Spinal cord (tissue), 10 donors: Measurements from ENCODE around the gene PRKCA. TPM values are rescaled to one million over a fixed set of nuclear protein-coding genes. Genes with fewer than 3 reads are reported as not detected.
"Not testable (repeated sequence)": the region's sequence is repeated elsewhere in the genome, so short reads cannot be mapped to it uniquely, and the experiment has no call there.

Source experiments
- DNase-seq, 6 donors: peaks; one replicate each; pipeline versions ENCODE4 v3.0.0 to v3.0.0-alpha.2; 2013 to 2015; ENCODE audit warnings: low spot score in 6 of 6, low read depth in 4 of 6
- H3K27ac ChIP-seq: one replicate; pipeline ENCODE4 v1.5.1; 2013; ENCODE audit warnings: low read depth, low read length, control low read depth
- H3K27me3 ChIP-seq: one replicate; pipeline ENCODE4 v1.6.1; 2013; ENCODE audit warnings: low read length; ENCODE audit not compliant: control insufficient read depth, insufficient read depth
- H3K36me3 ChIP-seq: one replicate; pipeline ENCODE4 v1.6.1; 2013; ENCODE audit warnings: low read length; ENCODE audit not compliant: control insufficient read depth, insufficient read depth
- H3K4me1 ChIP-seq: one replicate; pipeline ENCODE4 v1.6.1; 2013; ENCODE audit warnings: low read length; ENCODE audit not compliant: control insufficient read depth, insufficient read depth
- H3K4me3 ChIP-seq: one replicate; pipeline ENCODE4 v1.5.1; 2013; ENCODE audit warnings: low read depth, low read length, control low read depth
- H3K9me3 ChIP-seq: one replicate; pipeline ENCODE4 v1.6.1; 2013; ENCODE audit warnings: low read length; ENCODE audit not compliant: control insufficient read depth, insufficient read depth
- WGBS: methylation state at CpG from one replicate; pipeline ENCODE4 v1.1.5; 2013; ENCODE audit warnings: missing lambda C conversion rate; ENCODE audit not compliant: insufficient coverage; 5-methylcytosine and 5-hydroxymethylcytosine counted together
- polyA plus RNA-seq, 2 donors: library from polyadenylated mRNA; unstranded; fragments of 120-200 nt; gene quantifications; one replicate each; pipeline ENCODE4 v1.2.1, GENCODE V29; 2013; ENCODE audit not compliant: insufficient read length in 2 of 2
- total RNA-seq, 2 donors: library from RNA; depleted of rRNA in 1 of 2; stranded (reverse); fragments of 120-200 nt in 1 of 2; fragments of >200 nt in 1 of 2; gene quantifications; one replicate each; pipeline versions ENCODE4 v1.2.3 to v1.2.4, GENCODE V29; 2013 to 2014
- donor health status: healthy.

PRKCA gene
- total and polyA plus RNA-seq, 4 donors = 42.4 to 51.3 (median 48.2) TPM

DNA sequence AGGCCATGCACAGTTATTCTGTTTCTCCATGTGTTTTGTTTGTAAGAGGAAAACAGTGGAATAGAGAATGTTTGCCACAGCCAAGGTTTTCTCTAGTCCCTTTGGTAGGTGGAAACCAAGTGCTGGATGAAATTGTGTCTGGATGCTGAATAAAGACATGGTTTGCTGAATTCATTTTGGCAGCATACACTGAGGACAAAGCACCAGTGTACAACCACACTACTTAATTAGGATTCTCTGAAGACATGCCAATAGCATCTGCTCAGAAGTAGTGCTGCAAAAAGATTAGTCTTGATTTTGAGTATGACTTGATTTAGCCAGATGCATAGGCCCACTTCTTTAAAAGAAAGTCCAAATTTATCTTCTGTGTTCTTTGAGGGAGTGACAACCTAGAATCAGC lies 302.0 kb downstream of the PRKCA start:
- H3K9me3 ChIP-seq = no peaks in the 10 kb centered on the region
- H3K27me3 ChIP-seq = no peaks in the 10 kb centered on the region
- H3K4me3 ChIP-seq = no peak overlapping the region
- H3K36me3 ChIP-seq = no peaks in the 10 kb centered on the region
- DNase-seq = peak in 4 of 6 donors; percentile 30 to 77 (median 46)
- H3K27ac ChIP-seq = peak overlapping the region; percentile 44
- peaks cover 14% of the 10 kb centered on the region for H3K4me1 ChIP-seq

- no peak overlapping the region for H3K27ac ChIP-seq
- no peaks in the 10 kb centered on the region for H3K9me3 ChIP-seq
- H3K27me3 ChIP-seq = no peaks in the 10 kb centered on the region
- DNase-seq = no peak
- H3K4me1 ChIP-seq = peaks cover 14% of the 10 kb centered on the region
- H3K4me3 ChIP-seq = no peak overlapping the region
- no peaks in the 10 kb centered on the region for H3K36me3 ChIP-seq
- WGBS = no CpG with 5 or more reads among the region's 4 CpGs
Observed at GRCh38 chr17:66605541-66605940, 303.1 kb downstream of the PRKCA start.

DNA sequence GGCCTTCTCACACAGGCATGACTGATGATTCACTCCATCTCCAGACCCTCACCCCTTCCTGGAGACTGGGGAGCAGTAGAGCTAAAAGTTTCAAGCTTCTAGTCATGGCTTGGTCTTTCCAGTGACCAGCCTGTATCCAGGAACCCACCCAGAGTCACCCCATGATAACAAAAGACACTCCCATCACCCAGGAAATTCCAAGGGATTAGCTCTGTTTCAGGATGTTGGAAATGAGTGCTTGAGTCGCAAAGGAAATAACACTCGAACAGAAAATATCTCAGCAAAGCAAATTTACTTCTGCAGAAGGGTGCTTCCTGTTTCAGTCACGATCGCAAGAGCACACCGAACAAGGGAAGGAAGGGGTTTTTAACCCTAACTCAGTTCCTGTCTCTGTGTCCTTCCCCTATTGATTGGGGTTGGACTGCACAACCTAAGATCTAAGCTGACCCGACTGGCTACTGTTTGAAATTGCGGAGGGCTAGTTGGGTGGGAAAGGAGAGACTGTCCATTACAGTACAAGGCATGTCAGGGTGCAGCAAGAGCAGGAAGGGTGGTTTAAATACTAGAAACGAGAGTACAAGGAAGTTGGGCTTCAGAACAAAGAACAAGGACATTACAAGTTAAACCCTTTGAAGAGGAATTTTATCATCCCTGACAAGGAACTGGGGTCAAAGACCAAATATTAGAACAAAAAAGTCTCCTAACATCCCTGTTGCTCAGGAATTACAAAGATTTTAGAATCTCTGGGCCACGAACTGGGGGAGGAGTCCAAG lies 308.1 kb downstream of the PRKCA start:
- Histone ChIP-seq H3K36me3 (no peaks in the 10 kb centered on the region), H3K4me3 (no peak overlapping the region), H3K27ac (no peak overlapping the region), H3K27me3 (no peaks in the 10 kb centered on the region), H3K4me1 (peaks cover 4% of the 10 kb centered on the region), H3K9me3 (no peaks in the 10 kb centered on the region)
- WGBS = 89% methylated on average over 7 of the region's 9 CpGs
- no peak for DNase-seq

DNA sequence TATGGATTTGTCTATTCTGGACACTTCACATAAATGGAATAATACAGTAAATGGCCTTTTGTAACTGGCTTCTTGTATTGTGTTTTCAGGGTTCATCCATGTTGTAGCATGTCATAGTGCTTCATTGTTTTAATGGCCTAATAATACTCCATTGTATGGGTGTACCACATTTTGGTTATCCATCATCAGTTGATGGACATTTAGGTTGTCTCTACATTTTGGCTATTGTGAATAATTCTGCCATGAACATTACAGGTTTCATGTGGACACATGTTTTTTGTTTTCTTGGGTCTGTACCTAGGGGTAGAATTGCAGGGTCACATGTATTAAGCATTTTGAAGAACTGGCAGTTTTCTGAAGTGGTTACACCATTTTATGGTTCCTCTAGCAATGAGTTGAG lies 309.0 kb downstream of the PRKCA start:
- no peak overlapping the region for H3K27ac ChIP-seq
- no peaks in the 10 kb centered on the region for H3K9me3 ChIP-seq
- no peaks in the 10 kb centered on the region for H3K36me3 ChIP-seq
- no peak overlapping the region for H3K4me3 ChIP-seq
- no peaks in the 10 kb centered on the region for H3K27me3 ChIP-seq
- DNase-seq = no peak
- H3K4me1 ChIP-seq = peaks cover 4% of the 10 kb centered on the region

- no peaks in the 10 kb centered on the region for H3K27me3 ChIP-seq
- H3K36me3 ChIP-seq = no peaks in the 10 kb centered on the region
- H3K4me3 ChIP-seq = no peak overlapping the region
- no peak overlapping the region for H3K27ac ChIP-seq
- no peaks in the 10 kb centered on the region for H3K9me3 ChIP-seq
- peaks cover 4% of the 10 kb centered on the region for H3K4me1 ChIP-seq
- WGBS = no CpG with 5 or more reads among the region's 4 CpGs
- peak in 1 of 6 donors; percentile 18 for DNase-seq
Observed at GRCh38 chr17:66612993-66613392, 310.6 kb downstream of the PRKCA start.

GRCh38 chr17:66614469-66614868 lies 312.1 kb downstream of the PRKCA start:
- H3K27ac ChIP-seq = no peak overlapping the region
- DNase-seq = no peak
- no peak overlapping the region for H3K4me3 ChIP-seq
- WGBS = 50% methylated on average over 1 of the region's 4 CpGs
- H3K27me3 ChIP-seq = no peaks in the 10 kb centered on the region
- H3K4me1 ChIP-seq = peaks cover 4% of the 10 kb centered on the region
- H3K36me3 ChIP-seq = no peaks in the 10 kb centered on the region
- H3K9me3 ChIP-seq = no peaks in the 10 kb centered on the region

DNA sequence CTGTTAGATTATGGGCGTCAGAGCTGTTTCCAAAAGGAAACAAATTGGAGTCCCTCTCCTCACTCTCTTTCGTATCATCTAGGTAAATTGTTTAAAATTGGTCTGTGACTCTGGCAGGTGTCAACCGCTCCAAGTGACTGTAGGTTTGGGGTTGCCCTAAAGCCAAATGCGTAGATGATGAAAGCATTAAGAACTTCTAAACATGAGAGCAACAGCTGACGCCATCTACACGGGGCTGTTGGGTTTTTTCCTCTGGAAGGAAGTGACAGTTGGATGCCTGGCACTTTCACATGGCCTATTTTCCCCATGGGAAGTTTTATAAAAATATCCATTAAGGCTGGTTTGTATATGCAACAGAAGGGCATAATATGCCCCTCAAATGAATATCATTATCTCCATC lies 316.8 kb downstream of the PRKCA start:
- WGBS = no CpG with 5 or more reads among the region's 6 CpGs
- Histone ChIP-seq H3K4me1 (peaks cover 4% of the 10 kb centered on the region), H3K27ac (no peak overlapping the region), H3K4me3 (no peak overlapping the region), H3K9me3 (no peaks in the 10 kb centered on the region), H3K36me3 (no peaks in the 10 kb centered on the region), H3K27me3 (no peaks in the 10 kb centered on the region)
- DNase-seq = peak in 1 of 6 donors; percentile 27

- H3K36me3 ChIP-seq = no peaks in the 10 kb centered on the region
- no peaks in the 10 kb centered on the region for H3K27me3 ChIP-seq
- WGBS = no CpG with 5 or more reads among the region's 2 CpGs
- DNase-seq = no peak
- H3K27ac ChIP-seq = no peak overlapping the region
- H3K4me1 ChIP-seq = no peaks in the 10 kb centered on the region
- H3K9me3 ChIP-seq = no peaks in the 10 kb centered on the region
- H3K4me3 ChIP-seq = no peak overlapping the region
Observed at GRCh38 chr17:66620528-66620927, 318.1 kb downstream of the PRKCA start.

- WGBS = no CpG with 5 or more reads among the region's 2 CpGs
- H3K9me3 ChIP-seq, H3K4me1 ChIP-seq, H3K27ac ChIP-seq, H3K36me3 ChIP-seq, DNase-seq, H3K4me3 ChIP-seq, H3K27me3 ChIP-seq: not testable (repeated sequence)
Observed at GRCh38 chr17:66624630-66625029, 322.2 kb downstream of the PRKCA start.

- Histone ChIP-seq H3K27ac (no peak overlapping the region), H3K4me3 (no peak overlapping the region), H3K4me1 (no peaks in the 10 kb centered on the region), H3K9me3 (no peaks in the 10 kb centered on the region), H3K27me3 (no peaks in the 10 kb centered on the region), H3K36me3 (no peaks in the 10 kb centered on the region)
- DNase-seq = peak in 3 of 6 donors; percentile 38 to 88 (median 65)
- 78% methylated on average over 1 of the region's 2 CpGs for WGBS
Observed at GRCh38 chr17:66625311-66625767, 322.9 kb downstream of the PRKCA start.
